GM12865 (cell line): Measurements from ENCODE around the gene ZNF518B.

Experiments
- DNase-seq: peaks from one replicate; pipeline ENCODE4 v3.0.0; 2010; ENCODE audit warnings: low read depth
- H3K4me3 ChIP-seq: 2 replicates; pipeline ENCODE4 v1.5.1; 2011; ENCODE audit warnings: mild to moderate bottlenecking, low read depth, low read length, control low read depth
- TF ChIP-seq, protein P1 (sequence below): IDR thresholded peaks from 2 replicates; pipeline ENCODE4 v1.5.1; 2011; ENCODE audit warnings: low read length, control low read depth, low read depth, inconsistent platforms; ENCODE audit not compliant: insufficient read depth; ENCODE audit errors: missing control alignments

Gene ZNF518B

DNA sequence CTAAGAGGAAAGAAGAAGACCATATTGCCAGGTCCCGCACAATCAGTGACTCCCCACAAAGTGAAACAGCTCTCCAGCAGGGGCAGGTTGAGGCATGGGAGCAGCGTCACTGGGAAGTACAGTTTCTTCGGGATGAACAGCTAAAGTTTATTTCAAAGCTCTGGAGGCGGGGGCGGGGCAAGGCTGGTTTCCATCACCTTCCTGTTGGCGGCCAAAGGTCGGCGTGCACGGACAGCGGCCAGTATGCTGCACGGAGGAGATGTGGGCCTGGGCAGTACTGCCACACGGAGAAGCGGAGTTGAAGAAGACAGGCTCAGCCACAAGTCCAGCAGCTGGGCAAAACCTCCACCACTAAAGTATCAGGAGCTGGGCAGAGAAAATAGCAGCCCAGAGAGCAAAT lies 951 bp upstream of the ZNF518B start:
- H3K4me3 ChIP-seq: no peak overlapping the region
- TF ChIP-seq, protein P1, sequence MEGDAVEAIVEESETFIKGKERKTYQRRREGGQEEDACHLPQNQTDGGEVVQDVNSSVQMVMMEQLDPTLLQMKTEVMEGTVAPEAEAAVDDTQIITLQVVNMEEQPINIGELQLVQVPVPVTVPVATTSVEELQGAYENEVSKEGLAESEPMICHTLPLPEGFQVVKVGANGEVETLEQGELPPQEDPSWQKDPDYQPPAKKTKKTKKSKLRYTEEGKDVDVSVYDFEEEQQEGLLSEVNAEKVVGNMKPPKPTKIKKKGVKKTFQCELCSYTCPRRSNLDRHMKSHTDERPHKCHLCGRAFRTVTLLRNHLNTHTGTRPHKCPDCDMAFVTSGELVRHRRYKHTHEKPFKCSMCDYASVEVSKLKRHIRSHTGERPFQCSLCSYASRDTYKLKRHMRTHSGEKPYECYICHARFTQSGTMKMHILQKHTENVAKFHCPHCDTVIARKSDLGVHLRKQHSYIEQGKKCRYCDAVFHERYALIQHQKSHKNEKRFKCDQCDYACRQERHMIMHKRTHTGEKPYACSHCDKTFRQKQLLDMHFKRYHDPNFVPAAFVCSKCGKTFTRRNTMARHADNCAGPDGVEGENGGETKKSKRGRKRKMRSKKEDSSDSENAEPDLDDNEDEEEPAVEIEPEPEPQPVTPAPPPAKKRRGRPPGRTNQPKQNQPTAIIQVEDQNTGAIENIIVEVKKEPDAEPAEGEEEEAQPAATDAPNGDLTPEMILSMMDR: no peak
- DNase-seq: no peak

GRCh38 chr4:10456595-10457254 lies 501 bp downstream of the ZNF518B start:
- DNase-seq: peak; percentile 80
- H3K4me3 ChIP-seq: peak overlapping the region; percentile 71
- TF ChIP-seq, protein P1: no peak

GRCh38 chr4:10456260-10456594 lies 999 bp downstream of the ZNF518B start:
- H3K4me3 ChIP-seq: peak overlapping the region; percentile 71
- TF ChIP-seq, protein P1: no peak
- no peak for DNase-seq

GRCh38 chr4:10455133-10455532 lies 2.1 kb downstream of the ZNF518B start:
- TF ChIP-seq, protein P1: no peak
- no peak overlapping the region for H3K4me3 ChIP-seq
- DNase-seq: no peak

GRCh38 chr4:10454726-10455125 lies 2.5 kb downstream of the ZNF518B start:
- TF ChIP-seq, protein P1: no peak
- H3K4me3 ChIP-seq: no peak overlapping the region
- no peak for DNase-seq

GRCh38 chr4:10454121-10454520 lies 3.1 kb downstream of the ZNF518B start:
- TF ChIP-seq, protein P1: no peak
- no peak overlapping the region for H3K4me3 ChIP-seq

GRCh38 chr4:10448991-10449390 lies 8.2 kb downstream of the ZNF518B start:
- TF ChIP-seq, protein P1: no peak
- no peak overlapping the region for H3K4me3 ChIP-seq
- DNase-seq: no peak

More at GRCh38 chr4:10454121-10454520, 3.1 kb downstream of the ZNF518B start:
- no peak for DNase-seq
